ENCODE results near the gene KCNH1. TPM values are rescaled to one million over a fixed set of nuclear protein-coding genes. Genes with fewer than 3 reads are reported as not detected.

Gene KCNH1
- total and polyA plus RNA-seq, 2 experiments from 2014 or later = 0.03 to 0.17 TPM

- Histone ChIP-seq H3K79me2 (no peaks in the 10 kb centered on the region), H3K36me3 (replicated peaks; ENCODE audit: insufficient read depth, low read depth) (no peaks in the 10 kb centered on the region), H3K4me2 (no peak overlapping the region), H3K9me2 (replicated peaks; ENCODE audit: insufficient read depth) (no peaks in the 10 kb centered on the region), H4K20me1 (ENCODE audit: insufficient read depth, poor library complexity, severe bottlenecking) (no peaks in the 10 kb centered on the region), H3K4me3 (no peak overlapping the region), H3K27me3 (no peaks in the 10 kb centered on the region), H3K27ac (no peak overlapping the region), H3K4me1 (ENCODE audit: insufficient read depth) (no peaks in the 10 kb centered on the region), H3K9me3 (ENCODE audit: low read depth) (no peaks in the 10 kb centered on the region), H2AFZ (no peak overlapping the region)
- DNase-seq (ENCODE audit: low spot score) = no peak
- TF ChIP-seq EZH2phosphoT487 (IDR thresholded peaks at IDR 0.05; ENCODE audit: low read depth, severe bottlenecking, unreplicated experiment) (no peak), CTCF (IDR thresholded peaks at IDR 0.05; ENCODE audit: poor library complexity) (no peak)
Observed at GRCh38 chr1:210853276-210853675, 280.7 kb downstream of the KCNH1 start.

GRCh38 chr1:210850556-210850955 lies 283.4 kb downstream of the KCNH1 start:
- TF ChIP-seq EZH2phosphoT487 (IDR thresholded peaks at IDR 0.05; ENCODE audit: low read depth, severe bottlenecking, unreplicated experiment) = no peak
- TF ChIP-seq CTCF (IDR thresholded peaks at IDR 0.05; ENCODE audit: poor library complexity) = no peak
- TF ChIP-seq EZH2 (IDR thresholded peaks at IDR 0.05; ENCODE audit: borderline replicate concordance) = no peak
- no peak overlapping the region for H3K4me2 ChIP-seq
- no peaks in the 10 kb centered on the region for H3K36me3 ChIP-seq (replicated peaks; ENCODE audit: insufficient read depth, low read depth)
- H3K27ac ChIP-seq = no peak overlapping the region
- H3K79me2 ChIP-seq = no peaks in the 10 kb centered on the region
- H3K27me3 ChIP-seq = no peaks in the 10 kb centered on the region
- H4K20me1 ChIP-seq (ENCODE audit: insufficient read depth, poor library complexity, severe bottlenecking) = no peaks in the 10 kb centered on the region
- H3K4me3 ChIP-seq = no peak overlapping the region
- no peaks in the 10 kb centered on the region for H3K9me2 ChIP-seq (replicated peaks; ENCODE audit: insufficient read depth)
- no peaks in the 10 kb centered on the region for H3K9me3 ChIP-seq (ENCODE audit: low read depth)
- DNase-seq (ENCODE audit: low spot score) = no peak
- no peak overlapping the region for H2AFZ ChIP-seq
- H3K4me1 ChIP-seq (ENCODE audit: insufficient read depth) = no peaks in the 10 kb centered on the region

- H3K4me1 ChIP-seq (ENCODE audit: insufficient read depth) = no peaks in the 10 kb centered on the region
- no peak for TF ChIP-seq EZH2phosphoT487 (IDR thresholded peaks at IDR 0.05; ENCODE audit: low read depth, severe bottlenecking, unreplicated experiment)
- TF ChIP-seq EZH2 (IDR thresholded peaks at IDR 0.05; ENCODE audit: borderline replicate concordance) = no peak
- no peak for TF ChIP-seq CTCF (IDR thresholded peaks at IDR 0.05; ENCODE audit: poor library complexity)
- no peak overlapping the region for H3K4me2 ChIP-seq
- H2AFZ ChIP-seq = no peak overlapping the region
- no peaks in the 10 kb centered on the region for H3K79me2 ChIP-seq
- H3K27me3 ChIP-seq = no peaks in the 10 kb centered on the region
- H4K20me1 ChIP-seq (ENCODE audit: insufficient read depth, poor library complexity, severe bottlenecking) = no peaks in the 10 kb centered on the region
- no peak for DNase-seq (ENCODE audit: low spot score)
- H3K9me3 ChIP-seq (ENCODE audit: low read depth) = no peaks in the 10 kb centered on the region
- no peak overlapping the region for H3K4me3 ChIP-seq
- 89% methylated on average over 3 of the region's 3 CpGs for WGBS (ENCODE audit: low lambda C conversion rate, missing lambda C conversion rate)
- no peak overlapping the region for H3K27ac ChIP-seq
- H3K36me3 ChIP-seq (replicated peaks; ENCODE audit: insufficient read depth, low read depth) = no peaks in the 10 kb centered on the region
- no peaks in the 10 kb centered on the region for H3K9me2 ChIP-seq (replicated peaks; ENCODE audit: insufficient read depth)
Observed at GRCh38 chr1:210848474-210848873, 285.5 kb downstream of the KCNH1 start.

- H3K9me3 ChIP-seq (ENCODE audit: low read depth) = no peaks in the 10 kb centered on the region
- H3K4me1 ChIP-seq (ENCODE audit: insufficient read depth) = no peaks in the 10 kb centered on the region
- no peaks in the 10 kb centered on the region for H3K79me2 ChIP-seq
- H3K27ac ChIP-seq = no peak overlapping the region
- H3K36me3 ChIP-seq (replicated peaks; ENCODE audit: insufficient read depth, low read depth) = no peaks in the 10 kb centered on the region
- H3K4me2 ChIP-seq = no peak overlapping the region
- H3K9me2 ChIP-seq (replicated peaks; ENCODE audit: insufficient read depth) = no peaks in the 10 kb centered on the region
- WGBS (ENCODE audit: low lambda C conversion rate, missing lambda C conversion rate) = 89% methylated on average over 5 of the region's 5 CpGs
- H4K20me1 ChIP-seq (ENCODE audit: insufficient read depth, poor library complexity, severe bottlenecking) = no peaks in the 10 kb centered on the region
- no peaks in the 10 kb centered on the region for H3K27me3 ChIP-seq
- no peak overlapping the region for H2AFZ ChIP-seq
- DNase-seq (ENCODE audit: low spot score) = no peak
- TF ChIP-seq CTCF (IDR thresholded peaks at IDR 0.05; ENCODE audit: poor library complexity) = no peak
- no peak for TF ChIP-seq EZH2phosphoT487 (IDR thresholded peaks at IDR 0.05; ENCODE audit: low read depth, severe bottlenecking, unreplicated experiment)
- TF ChIP-seq EZH2 (IDR thresholded peaks at IDR 0.05; ENCODE audit: borderline replicate concordance) = no peak
- H3K4me3 ChIP-seq = no peak overlapping the region
Observed at GRCh38 chr1:210841926-210842625, 291.9 kb downstream of the KCNH1 start.
